ENCODE measurements around the gene VSIG2. TPM values are rescaled to one million over a fixed set of nuclear protein-coding genes. Genes with fewer than 3 reads are reported as not detected.

VSIG2 gene
- total RNA-seq, 1 donor from 2014 or later: 0.20 TPM

GRCh38 chr11:124736736-124737135, 15.3 kb downstream of the VSIG2 start:
- Mint-ChIP-seq H3K27me3 (no peaks in the 10 kb centered on the region), H3K4me1 (peaks cover 19% of the 10 kb centered on the region), H3K36me3 (ENCODE audit: low read depth) (no peaks in the 10 kb centered on the region), H3K9me3 (no peaks in the 10 kb centered on the region), H3K27ac (no peak overlapping the region), H3K4me3 (no peak overlapping the region)
- no peak for TF ChIP-seq CTCF (IDR thresholded peaks at IDR 0.05)
- no peak for ATAC-seq (ENCODE audit: low read depth)
- DNase-seq: no peak
- ChIA-PET CTCF (no interaction called here), POLR2A (no interaction called here)
- intact Hi-C loops (cut with micrococcal nuclease): no loop called here

GRCh38 chr11:124732230-124732629, 19.8 kb downstream of the VSIG2 start:
- H3K4me1 Mint-ChIP-seq: peaks cover 4% of the 10 kb centered on the region
- no peaks in the 10 kb centered on the region for H3K9me3 Mint-ChIP-seq
- ATAC-seq (ENCODE audit: low read depth) (no peak), DNase-seq (no peak)
- CTCF ChIA-PET: interaction anchor here (0.7 kb wide), 1 partner anchor 63 kb away, joined by 3 read pairs; no protein-coding TSS in a partner anchor
- no peak overlapping the region for H3K27ac Mint-ChIP-seq
- H3K36me3 Mint-ChIP-seq (ENCODE audit: low read depth): no peaks in the 10 kb centered on the region
- intact Hi-C loops (cut with micrococcal nuclease): no loop called here
- POLR2A ChIA-PET: no interaction called here
- H3K27me3 Mint-ChIP-seq: no peaks in the 10 kb centered on the region
- H3K4me3 Mint-ChIP-seq: no peak overlapping the region
- no peak for TF ChIP-seq CTCF (IDR thresholded peaks at IDR 0.05)

- Mint-ChIP-seq H3K4me3 (no peak overlapping the region), H3K27ac (no peak overlapping the region), H3K36me3 (ENCODE audit: low read depth) (no peaks in the 10 kb centered on the region), H3K4me1 (peaks cover 25% of the 10 kb centered on the region), H3K27me3 (no peaks in the 10 kb centered on the region), H3K9me3 (no peaks in the 10 kb centered on the region)
- DNase-seq (no peak), ATAC-seq (ENCODE audit: low read depth) (no peak)
- intact Hi-C loops (cut with micrococcal nuclease): no loop called here
- TF ChIP-seq CTCF (IDR thresholded peaks at IDR 0.05): no peak
- CTCF ChIA-PET: no interaction called here
- POLR2A ChIA-PET: no interaction called here
Observed at GRCh38 chr11:124729571-124729970, 22.5 kb downstream of the VSIG2 start.

- no peaks in the 10 kb centered on the region for H3K9me3 Mint-ChIP-seq
- no peaks in the 10 kb centered on the region for H3K36me3 Mint-ChIP-seq (ENCODE audit: low read depth)
- no peak for TF ChIP-seq CTCF (IDR thresholded peaks at IDR 0.05)
- DNase-seq (no peak), ATAC-seq (ENCODE audit: low read depth) (no peak)
- no peak overlapping the region for H3K27ac Mint-ChIP-seq
- H3K4me1 Mint-ChIP-seq: peaks cover 38% of the 10 kb centered on the region
- intact Hi-C loops (cut with micrococcal nuclease): no loop called here
- no peaks in the 10 kb centered on the region for H3K27me3 Mint-ChIP-seq
- H3K4me3 Mint-ChIP-seq: no peak overlapping the region
- CTCF ChIA-PET: no interaction called here
- POLR2A ChIA-PET: no interaction called here
Observed at GRCh38 chr11:124728134-124728533, 23.9 kb downstream of the VSIG2 start.

GRCh38 chr11:124727474-124727873, 24.6 kb downstream of the VSIG2 start:
- intact Hi-C loops (cut with micrococcal nuclease): no loop called here
- no peaks in the 10 kb centered on the region for H3K27me3 Mint-ChIP-seq
- no peaks in the 10 kb centered on the region for H3K9me3 Mint-ChIP-seq
- H3K27ac Mint-ChIP-seq: no peak overlapping the region
- TF ChIP-seq CTCF (IDR thresholded peaks at IDR 0.05): no peak
- CTCF ChIA-PET: no interaction called here
- no peaks in the 10 kb centered on the region for H3K36me3 Mint-ChIP-seq (ENCODE audit: low read depth)
- peaks cover 44% of the 10 kb centered on the region for H3K4me1 Mint-ChIP-seq
- POLR2A ChIA-PET: no interaction called here
- no peak overlapping the region for H3K4me3 Mint-ChIP-seq
- ATAC-seq (ENCODE audit: low read depth): no peak
- DNase-seq: no peak

Data from activated B cell treated with CpG ODN at 0.5 μM for 24 hours (primary cell).